ENCODE results near the gene AGFG2.
A peak's percentile ranks its signal among the peaks of the same experiment; 100 is the strongest.
"Not testable (repeated sequence)": the region's sequence is repeated elsewhere in the genome, so short reads cannot be mapped to it uniquely, and the experiment has no call there.

The AGFG2 gene

DNA sequence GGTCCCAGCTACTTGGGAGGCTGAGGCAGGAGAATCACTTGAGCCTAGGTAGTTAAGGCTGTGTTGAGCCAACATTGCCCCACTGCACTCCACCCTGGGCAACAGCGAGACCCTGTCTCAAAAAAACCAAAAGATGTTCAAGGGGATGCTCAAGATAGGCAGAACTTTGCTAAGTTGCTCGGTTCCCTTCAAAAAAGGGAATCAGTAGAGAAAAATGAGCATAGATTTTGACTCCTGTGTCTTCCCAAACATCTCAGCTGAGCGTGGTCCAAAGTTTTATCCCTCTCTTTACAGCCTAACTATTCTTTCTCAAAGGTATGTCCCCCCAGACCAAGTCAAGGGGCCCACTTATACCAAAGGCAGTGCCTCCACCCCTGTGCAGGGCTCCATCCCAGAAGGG is 14.0 kb downstream of the AGFG2 start:
- no peak for DNase-seq

DNA sequence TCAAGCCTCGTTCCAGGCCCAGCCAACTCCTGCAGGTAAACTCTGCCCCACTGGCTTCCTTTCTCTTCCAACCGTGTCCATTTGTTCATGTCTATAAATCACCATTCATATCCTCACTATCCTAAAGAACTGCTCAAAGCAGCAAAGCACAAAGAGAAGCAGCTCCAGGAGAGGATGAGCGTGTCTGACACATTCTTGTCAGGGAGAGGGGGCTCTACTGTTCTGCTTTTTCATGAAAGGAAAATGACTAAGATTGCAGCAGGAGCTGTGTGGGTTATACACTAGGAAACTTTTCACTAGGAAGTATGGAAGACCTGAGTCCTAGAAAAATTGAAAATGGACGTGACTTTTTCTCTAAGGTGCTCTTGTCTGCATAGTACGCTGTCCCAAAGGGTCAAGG is 16.7 kb downstream of the AGFG2 start:
- no peak for DNase-seq

DNA sequence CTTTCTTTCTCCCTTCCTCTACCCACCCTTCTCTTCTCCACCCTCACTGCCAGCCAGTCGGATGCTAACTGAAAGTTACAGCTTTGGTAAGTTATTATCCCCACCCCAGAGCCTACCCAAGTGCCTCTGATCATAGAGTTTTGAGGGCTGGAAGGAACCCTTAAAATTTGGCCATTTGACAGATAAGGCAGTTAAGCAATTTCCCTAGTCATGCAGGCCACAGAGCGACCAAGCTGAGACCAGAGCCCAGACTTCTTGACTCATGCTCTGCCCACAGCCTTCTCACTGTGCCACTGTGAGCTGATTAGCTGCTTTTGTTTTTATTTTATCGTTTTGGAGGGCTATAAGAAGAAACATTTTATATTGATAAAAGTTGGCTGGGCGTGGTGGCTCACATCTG is 17.5 kb downstream of the AGFG2 start:
- no peak for DNase-seq

DNA sequence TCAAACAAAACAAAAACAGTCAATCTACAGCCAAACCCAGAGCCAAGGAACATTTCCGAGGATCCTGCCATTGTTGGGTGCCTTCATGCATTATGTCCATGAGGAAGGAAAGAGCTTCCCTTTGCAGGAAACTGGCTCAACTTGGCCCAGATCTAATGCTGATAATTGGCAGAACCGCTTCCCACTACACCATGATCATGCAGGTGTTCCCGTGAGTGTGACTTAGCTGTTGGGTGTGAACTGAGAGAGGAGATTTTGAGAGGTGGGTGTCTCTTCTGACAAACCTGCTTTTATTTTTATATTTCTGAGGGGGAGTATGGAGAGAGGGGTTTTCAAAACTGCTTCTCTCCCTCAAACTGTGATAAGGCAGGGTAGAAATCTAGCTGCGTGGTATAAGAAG is 20.1 kb downstream of the AGFG2 start:
- DNase-seq = no peak

DNA sequence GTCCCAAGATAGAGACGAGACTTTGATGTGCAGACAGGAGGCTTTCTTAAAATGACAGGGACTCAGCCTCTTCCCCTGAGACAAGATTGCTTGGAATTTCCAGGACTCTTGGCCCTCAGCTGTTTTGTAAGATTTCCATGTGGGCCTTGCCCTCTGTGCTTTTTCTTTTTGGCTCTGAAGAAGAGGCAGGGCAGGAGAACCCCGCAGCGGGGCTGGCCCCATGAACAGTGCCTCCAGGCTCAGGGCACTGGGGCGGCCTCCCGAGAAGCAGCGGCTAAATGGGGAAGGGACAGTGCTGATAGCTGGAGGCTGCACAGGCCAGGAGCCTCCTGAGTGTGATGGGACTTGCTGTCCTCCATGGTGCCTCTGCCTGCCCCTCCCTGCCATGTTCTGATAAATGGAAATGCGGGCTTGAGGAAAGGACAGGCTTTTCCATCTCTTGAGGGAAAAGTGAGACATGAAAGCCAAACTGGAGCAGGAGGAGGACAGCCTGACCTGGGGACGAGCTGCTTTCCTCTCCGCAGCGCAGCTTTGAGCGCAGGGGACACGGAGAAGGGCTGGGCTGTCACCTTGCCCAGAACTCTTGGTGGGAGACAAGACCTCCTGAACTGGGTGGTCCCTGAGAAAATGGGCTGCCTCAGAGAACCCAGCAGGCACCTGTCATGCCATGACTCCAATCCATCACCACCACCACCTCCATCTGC is 22.6 kb downstream of the AGFG2 start:
- no peak for DNase-seq

DNA sequence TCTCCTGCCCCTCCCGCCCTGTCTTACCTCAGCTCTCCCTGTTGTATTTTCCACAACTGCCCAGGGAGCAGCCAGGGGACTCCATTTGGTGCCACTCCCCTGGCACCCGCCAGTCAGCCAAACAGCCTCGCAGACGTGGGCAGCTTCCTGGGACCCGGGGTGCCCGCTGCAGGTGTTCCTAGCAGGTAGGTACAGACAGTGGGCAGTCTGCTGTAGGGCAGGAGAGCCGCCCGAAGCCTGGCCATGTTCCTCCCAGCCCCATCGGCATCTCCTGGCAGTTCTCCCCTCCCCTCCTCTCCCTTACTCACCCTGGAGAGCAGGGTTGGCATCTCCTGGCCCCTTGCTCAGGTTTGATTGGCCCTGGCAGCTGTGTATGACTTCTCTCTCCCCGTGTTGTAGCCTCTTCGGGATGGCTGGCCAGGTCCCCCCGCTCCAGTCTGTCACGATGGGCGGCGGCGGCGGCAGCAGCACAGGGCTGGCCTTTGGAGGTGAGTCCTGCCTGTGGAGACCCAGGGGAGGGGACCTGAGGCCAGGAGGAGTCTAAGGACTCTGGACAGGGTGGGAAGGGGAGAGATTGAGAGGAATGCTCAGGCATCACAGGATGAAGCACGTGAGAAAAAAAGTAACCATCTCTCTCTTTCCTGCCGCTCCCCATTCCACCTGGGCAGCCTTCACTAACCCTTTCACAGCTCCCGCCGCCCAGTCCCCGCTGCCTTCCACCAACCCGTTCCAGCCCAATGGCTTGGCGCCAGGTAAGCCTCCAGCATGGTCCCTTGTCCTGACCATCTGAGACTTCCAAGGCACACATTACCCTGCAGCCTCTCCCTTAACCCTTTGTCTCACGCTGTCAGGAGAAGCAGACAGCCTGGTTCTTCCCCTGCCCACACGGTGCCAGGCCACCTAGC is 23.4 kb downstream of the AGFG2 start:
- no peak for DNase-seq

DNA sequence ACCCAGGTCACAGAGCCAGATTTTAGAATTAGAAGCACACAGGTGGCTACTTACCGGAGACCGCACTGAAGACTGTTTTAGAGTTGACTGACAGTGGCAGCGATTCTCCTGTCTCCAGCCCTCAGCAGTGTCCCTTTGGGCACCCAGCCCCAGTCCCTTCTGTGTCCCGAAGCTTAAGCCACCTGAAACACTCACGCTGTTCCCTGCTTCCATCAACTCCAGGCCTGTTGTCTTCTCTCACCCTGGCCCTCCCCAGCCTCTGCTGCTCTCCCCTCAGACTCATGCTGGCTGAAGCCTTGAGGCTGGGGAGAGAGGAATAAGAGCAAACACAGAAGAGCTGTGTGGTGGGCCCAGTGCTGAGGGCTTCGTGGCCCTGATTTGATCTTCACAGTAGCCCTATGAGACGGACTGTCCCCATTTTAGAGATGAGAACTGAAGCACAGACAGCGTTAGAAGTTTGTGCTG is 24.1 kb downstream of the AGFG2 start:
- no peak for DNase-seq

DNA sequence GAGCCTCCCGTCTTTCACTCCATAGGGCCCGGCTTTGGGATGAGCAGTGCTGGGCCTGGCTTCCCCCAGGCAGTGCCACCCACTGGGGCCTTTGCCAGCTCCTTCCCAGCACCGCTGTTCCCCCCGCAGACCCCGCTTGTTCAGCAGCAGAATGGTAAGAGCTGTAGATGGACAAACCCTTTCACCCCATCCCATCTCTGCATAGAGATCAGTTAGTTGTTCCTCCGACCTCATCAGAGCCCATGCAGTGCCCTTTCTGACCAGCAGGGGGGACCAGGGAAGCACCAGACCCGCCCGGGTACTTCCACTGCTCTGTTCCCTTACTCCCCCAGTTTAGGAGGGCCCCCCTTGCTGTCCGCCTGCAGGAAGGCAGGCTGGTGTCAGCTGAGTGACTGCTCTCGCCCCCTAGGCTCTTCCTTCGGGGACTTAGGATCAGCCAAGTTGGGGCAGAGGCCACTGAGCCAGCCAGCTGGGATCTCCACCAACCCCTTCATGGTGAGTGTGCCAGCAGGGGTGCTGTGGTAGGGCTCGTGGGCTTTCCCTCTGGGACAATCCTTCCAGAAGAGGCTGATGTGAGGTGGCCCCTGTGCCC is 24.9 kb downstream of the AGFG2 start:
- DNase-seq = peak; percentile 86

DNA sequence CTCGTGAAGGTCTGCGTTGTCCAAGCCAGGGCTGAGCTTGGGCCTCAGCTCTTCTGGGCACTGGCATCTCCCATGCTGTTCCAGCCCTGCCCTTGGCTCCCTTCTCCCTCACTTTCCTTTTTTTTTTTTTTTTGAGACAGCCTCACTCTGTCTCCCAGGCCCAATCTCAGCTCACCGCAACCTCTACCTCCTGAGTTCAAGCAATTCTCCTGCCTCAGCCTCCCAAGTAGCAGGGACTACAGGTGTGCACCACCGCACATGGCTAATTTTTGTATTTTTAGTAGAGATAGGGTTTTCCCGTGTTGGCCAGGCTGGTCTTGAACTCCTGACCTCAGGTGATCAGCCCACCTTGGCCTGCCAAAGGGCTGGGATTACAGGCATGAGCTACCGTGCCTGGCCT is 25.4 kb downstream of the AGFG2 start:
- not testable (repeated sequence) for DNase-seq

DNA sequence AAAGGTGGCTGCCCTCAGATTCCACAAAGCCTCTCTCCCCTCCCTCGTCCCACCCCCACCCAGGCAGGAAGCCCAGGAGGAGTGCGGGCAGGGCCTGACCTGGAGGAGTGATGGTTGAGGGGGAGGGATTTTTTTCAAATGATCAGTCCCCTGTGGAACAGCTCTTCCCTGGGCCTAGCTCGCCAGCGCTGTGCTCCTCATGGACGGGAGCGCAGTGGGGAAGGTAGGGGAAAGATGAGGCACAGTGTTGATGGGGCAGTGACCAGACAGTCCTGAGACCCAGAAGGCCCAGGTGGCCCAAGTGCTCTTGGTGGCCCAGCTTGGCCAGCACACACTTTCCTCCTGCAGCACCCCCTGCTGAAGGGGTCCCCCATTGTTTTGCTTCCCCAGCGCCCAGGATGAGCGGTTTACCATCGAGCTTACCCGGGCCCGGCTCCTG is 26.1 kb downstream of the AGFG2 start:
- no peak for DNase-seq

DNA sequence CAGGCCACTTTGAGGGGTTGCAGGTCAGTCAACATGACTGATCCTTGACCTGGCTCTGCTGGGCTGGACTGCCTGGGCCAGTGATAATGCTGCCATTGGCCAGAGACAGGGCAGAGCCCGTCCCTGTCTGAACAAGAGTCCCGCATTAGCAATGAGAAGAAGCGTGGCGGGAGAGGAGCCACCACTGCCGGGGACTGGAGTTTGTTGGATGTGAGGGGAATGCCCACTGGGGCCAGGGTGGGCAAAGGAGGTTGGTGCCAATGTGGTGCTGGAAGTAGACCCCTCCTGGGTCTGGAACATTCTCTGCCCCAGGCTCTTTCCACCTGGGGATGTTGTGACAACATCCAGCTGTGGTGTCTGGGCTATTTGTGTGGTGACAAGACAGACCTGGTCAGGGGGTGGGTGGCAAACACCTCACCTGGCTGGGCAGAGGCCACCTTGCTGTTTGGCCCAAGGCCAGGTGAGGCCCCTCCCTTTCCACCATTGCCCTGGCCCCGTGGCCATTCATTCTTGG is 27.1 kb downstream of the AGFG2 start:
- no peak for DNase-seq

DNA sequence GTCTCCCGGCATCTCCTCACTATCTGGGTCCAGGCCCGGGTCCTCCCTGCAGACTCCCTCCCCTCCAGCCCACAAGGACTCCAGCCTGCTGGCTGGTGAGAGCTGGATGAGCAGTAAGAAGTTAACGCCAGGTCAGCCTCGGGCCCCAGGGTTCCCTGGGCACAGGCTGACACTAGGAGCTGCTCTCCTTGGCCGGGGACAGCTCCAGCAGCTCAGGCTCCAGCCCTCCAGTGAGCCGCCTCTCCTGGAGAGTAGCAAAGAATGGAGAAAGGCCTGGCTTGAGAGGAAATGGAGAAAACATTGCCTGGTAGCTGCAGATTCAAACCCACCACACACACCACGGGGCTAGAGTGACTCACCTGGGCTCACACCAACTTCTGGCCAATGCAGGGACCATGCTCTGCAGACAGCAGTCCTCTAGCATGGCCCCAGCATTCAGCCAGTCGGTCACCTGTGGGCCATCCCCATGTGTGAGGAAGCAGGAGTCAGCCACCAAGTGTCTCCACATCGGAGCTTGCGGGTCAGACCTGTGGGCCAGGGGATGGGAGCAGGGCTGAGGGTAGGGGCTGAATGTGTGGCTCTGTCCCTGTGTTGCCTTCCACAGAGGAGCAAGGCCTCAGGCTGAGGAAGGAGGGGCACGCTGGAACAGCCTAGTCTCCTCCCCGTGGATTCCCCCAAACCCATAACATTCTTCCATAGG is 28.2 kb downstream of the AGFG2 start:
- DNase-seq = no peak

DNA sequence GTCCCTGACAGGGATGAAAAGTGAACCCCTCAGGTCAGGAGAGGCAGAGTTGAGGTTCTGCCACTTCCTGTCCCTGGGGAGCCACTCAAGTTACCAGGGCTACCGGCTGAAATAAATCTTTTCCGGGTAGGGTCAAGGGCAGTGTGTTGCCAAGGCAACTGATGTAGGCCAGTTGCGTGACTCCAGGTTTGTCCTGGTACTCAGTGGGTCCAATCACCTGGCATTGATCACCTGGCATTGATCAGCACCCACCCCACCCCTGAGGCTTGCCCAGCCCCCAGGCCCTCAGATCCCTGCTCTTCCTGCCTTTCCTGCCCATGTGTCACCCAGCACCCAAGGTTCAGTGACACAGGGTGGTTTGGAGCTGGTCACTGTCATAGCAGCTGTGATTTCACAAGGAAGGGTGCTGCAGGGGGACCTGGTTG is 28.8 kb downstream of the AGFG2 start:
- DNase-seq = no peak

DNA sequence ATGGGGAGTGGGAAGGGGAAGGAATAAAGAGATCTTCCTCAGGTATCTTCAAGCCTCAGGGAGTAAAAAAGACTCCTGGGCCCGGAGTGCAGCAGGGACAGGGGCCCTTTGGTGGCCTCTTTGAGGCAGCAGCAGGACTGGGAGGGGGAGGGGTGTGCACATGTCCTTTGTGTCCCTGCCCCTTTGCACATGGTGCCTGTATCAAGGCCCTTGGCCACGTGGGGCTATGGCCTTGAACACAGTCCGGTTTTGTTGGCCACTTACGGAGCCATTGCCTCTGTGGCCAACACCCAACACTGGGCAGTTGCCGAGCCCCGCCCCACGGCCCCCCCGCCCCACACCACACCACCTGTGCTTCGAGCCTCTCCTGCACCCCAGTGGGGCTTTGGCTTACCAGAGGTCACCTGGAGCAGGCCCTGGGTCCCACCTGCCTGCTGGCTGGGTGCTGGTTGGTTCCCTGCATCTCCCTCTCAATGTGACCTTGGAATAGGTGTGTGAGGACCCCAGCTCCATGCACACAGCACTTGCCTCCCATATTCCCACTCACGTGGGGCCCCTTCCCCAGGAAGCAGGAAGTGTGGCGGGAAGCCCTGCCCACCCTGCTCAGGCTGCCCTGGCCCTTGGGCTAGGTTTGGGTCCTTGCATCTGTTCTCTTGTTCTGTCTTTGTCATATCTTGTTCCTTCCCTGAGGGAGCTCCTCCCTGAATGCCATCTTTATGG is 29.3 kb downstream of the AGFG2 start:
- DNase-seq = no peak

DNA sequence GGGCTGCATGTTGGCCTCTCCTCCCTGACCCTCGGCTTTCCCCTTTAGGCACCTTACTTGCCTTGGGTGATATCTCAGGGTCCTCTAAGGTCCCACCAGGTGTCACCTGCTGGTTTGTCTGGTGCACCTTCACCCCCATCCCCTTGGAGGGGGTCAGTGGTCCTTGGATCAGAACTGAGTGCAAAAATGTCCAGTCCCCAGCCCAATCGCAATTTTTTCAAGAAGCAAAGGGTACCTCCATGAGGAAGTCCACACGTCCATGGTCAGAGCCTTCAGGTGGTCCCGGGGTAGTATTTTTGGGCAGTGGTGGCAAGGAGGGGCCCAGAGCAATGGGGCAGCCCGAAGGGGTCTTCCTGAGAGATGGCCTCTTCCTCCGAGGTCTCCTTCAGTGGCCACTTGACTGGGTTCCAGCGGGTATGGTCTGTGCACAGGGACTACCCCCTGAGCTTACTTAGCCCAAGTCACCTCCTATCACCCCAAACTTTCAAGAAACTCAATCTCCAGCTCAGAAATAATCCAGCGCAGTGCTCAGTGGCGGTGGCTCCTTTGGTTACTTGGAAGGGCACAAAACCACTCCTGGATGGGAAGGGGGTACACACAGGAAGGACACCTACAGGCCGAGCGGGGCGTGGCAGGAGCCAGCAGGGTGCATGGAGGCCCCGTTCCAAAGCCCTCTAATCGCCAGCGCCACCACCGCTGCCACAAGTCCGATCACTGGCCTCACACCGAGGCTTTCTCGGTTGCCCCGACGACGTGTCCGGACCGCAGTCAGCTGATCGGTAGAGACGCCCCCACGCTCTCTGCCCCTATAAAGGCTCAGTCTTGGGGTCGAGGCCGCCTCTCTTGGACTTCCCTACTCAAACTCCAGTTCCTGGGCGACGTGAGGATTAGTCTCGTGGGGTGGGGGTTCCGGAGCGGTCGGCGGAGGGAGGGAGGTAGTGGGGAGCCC is 30.2 kb downstream of the AGFG2 start:
- DNase-seq = peak; percentile 60

DNA sequence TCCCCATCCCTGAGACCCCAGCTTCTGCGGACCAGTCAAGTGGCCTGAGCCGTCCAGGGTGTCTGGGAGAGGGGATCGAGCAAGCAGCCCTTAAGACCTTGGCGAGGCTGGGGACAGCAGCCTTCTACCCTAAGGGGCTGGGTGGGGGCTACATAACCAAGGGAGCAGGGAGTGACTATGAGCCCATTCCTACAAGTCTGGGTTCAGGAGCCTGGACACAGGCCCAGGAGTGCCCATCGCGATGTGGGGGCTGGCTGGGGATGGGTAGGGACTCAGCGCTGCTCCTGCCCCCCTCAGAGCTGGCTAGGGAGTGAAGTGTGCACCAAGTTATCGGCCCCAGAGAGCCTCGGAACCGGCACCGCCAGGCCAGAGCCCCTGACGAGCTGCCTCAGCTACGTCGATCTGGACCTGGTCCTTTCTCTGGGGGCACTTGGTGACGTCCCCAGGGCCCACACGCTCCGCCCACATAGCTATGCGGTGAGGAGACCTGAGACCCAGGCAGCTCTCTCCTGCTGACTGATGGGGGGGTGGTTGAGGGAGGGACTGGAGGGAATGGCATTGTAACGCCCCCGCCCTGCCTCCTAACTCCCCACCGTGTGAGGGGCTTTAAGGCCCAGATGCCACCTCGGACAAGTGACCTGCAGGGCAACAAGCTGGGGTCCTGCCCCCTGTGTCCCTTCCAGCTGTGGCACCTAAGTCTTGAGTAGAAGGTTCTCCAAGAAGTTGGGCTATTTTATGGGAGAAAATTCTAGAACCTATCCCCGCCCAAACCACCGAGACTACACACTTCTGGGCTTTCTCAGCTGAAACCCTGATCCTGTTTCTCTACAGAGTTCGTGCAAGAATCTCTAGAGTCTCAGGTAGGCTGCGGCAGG is 32.2 kb downstream of the AGFG2 start:
- no peak for DNase-seq

DNA sequence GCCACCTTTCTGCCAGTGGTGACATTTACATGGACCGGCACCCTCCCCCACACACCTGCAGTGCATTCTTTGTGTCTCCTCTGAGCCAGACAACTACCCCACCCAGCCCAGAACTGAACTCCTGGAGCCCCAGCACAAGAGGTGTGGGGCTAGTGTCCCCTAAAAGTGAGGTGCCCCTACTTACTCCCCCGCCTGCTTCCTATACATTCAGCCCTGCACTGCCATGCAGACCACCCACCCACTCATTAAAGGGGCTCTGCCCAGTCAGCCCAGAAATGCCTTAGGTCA is 32.8 kb downstream of the AGFG2 start:
- DNase-seq = no peak

DNA sequence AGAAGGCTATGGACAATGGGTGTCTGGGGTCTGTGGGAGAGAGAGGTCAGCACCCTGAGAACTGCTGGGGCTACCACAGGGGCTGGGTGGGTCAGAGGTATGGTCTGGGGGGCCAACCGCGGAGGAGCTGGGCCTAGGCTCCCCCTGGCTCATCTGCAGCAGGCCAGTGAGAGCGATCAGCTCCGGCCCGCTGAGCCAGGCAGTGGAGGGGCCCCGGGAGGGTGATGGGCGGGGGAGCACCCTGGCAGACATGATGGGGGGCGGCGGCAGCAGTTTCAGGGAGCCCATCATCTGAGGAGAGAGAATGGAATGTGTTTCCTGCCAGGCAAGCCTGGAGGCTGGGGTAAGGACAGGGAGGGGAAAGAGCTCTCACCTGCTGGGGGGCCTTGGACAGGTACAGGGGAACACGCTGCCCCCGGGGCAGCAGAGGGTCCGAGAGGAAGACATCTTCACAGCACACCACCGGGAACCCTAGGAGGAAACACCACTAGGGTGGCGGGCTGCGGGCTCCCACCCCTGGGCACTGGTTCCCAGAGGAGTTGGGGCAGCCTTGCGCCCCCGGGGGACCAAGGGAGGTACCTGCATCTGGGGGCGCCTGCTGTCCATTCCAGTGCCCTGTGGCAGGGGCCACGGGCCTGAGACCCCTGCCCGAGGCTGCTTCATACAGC is 33.4 kb downstream of the AGFG2 start:
- DNase-seq = no peak

DNA sequence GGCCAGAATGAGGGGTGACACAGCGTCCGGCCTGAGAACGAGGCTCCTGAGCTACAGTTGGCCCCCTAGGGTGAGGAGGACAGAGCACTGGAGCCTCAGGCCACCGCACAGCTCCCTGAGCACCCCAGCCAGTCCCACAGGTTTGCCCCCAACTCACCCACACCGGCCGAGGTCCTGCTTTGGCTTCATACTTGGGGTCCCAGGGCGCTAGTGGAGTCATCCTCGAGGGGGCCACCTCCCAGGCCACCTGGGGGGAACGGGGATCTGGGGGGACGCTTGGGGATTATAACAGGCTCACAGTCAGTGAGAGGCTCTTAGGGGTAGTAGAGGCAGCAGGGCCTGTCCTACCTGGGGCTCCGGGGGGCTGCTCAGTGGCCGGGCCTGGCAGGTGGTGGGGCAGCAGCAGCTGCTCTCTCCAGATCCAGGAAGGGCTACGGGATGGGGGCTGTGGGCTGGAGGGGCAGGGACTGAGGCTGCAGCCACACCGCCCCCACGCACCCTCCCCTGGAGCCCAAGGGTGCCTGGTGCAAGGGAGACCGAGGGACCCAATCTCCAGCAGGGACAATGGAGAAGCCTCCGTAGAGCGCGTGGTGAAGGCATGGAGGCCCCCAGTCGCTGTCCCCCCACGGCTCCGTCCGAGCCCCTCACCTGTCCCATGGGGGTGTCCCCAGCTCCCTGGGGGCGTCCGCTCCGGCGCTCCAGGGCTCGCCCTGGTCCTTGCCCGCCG is 34.1 kb downstream of the AGFG2 start:
- no peak for DNase-seq
